Measurements from ENCODE around the gene ATP2B1.

Gene ATP2B1

DNA sequence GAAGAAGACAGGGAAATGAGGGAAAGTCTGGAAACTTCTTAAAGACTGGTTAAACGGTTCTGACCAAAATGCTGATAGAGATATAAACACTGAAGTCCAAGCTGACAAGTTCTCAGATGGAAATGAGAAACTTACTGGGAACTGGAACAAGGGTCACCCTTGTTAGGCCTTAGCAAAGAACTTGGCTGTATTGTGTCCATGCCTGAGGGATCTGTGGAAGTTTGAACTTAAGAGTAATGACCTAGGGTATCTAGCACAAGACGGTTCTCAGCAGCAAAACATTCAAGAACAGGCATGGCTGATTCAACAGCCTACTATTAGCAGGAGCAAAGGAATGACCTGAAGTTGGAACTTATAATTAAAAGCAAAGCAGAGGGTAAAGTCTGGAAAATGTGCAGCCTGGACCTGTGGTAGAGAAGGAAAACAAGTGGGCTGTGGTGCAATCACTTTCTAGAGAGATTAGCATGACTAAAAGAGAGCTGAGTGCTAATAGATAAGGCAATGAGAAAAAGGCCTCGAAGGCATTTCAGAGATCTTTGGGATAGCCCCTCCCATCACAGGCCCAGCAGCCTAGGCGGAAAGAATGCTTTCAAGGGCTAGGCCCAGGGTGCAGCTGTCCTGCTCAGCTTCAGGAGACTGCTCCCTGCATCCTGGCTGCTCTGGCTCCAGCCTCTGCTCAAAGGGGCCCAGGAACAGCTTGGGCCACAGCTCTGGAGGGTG lies 60.3 kb downstream of the ATP2B1 start:
- H3K4me1 ChIP-seq (ENCODE audit: control insufficient read depth in 2 of 2, insufficient read depth in 2 of 2, low read length in 2 of 2), result no peaks in the 10 kb centered on the region
- H3K9ac ChIP-seq (ENCODE audit: low read depth in 1 of 2, low read length in 2 of 2), result no peak overlapping the region
- H3K27ac ChIP-seq (ENCODE audit: low read depth in 2 of 2, low read length in 2 of 2), result no peak overlapping the region
- H3K27me3 ChIP-seq (ENCODE audit: control insufficient read depth in 2 of 2, insufficient read depth in 2 of 2, low read length in 2 of 2), result no peaks in the 10 kb centered on the region
- peaks cover 0 to 3% of the 10 kb centered on the region in 2 donors for H3K36me3 ChIP-seq (ENCODE audit: control insufficient read depth in 2 of 2, insufficient read depth in 2 of 2, low read length in 2 of 2)
- no peak overlapping the region for H3K4me3 ChIP-seq (ENCODE audit: low read length in 2 of 2)
- H3K9me3 ChIP-seq (ENCODE audit: control insufficient read depth in 2 of 2, low read length in 2 of 2), result no peaks in the 10 kb centered on the region

- H3K27me3 ChIP-seq (ENCODE audit: control insufficient read depth in 2 of 2, insufficient read depth in 2 of 2, low read length in 2 of 2), result no peaks in the 10 kb centered on the region
- no peak overlapping the region for H3K4me3 ChIP-seq (ENCODE audit: low read length in 2 of 2)
- no peaks in the 10 kb centered on the region for H3K4me1 ChIP-seq (ENCODE audit: control insufficient read depth in 2 of 2, insufficient read depth in 2 of 2, low read length in 2 of 2)
- H3K9ac ChIP-seq (ENCODE audit: low read depth in 1 of 2, low read length in 2 of 2), result no peak overlapping the region
- H3K36me3 ChIP-seq (ENCODE audit: control insufficient read depth in 2 of 2, insufficient read depth in 2 of 2, low read length in 2 of 2), result peaks cover 3 to 6% of the 10 kb centered on the region in 2 donors
- no peak overlapping the region for H3K27ac ChIP-seq (ENCODE audit: low read depth in 2 of 2, low read length in 2 of 2)
- H3K9me3 ChIP-seq (ENCODE audit: control insufficient read depth in 2 of 2, low read length in 2 of 2), result no peaks in the 10 kb centered on the region
Observed at GRCh38 chr12:89645434-89645833, 63.2 kb downstream of the ATP2B1 start.

- Histone ChIP-seq H3K9me3 (ENCODE audit: control insufficient read depth in 2 of 2, low read length in 2 of 2) (no peaks in the 10 kb centered on the region), H3K9ac (ENCODE audit: low read depth in 1 of 2, low read length in 2 of 2) (no peak overlapping the region), H3K27ac (ENCODE audit: low read depth in 2 of 2, low read length in 2 of 2) (no peak overlapping the region), H3K27me3 (ENCODE audit: control insufficient read depth in 2 of 2, insufficient read depth in 2 of 2, low read length in 2 of 2) (no peaks in the 10 kb centered on the region), H3K36me3 (ENCODE audit: control insufficient read depth in 2 of 2, insufficient read depth in 2 of 2, low read length in 2 of 2) (peaks cover 3 to 6% of the 10 kb centered on the region in 2 donors), H3K4me3 (ENCODE audit: low read length in 2 of 2) (no peak overlapping the region), H3K4me1 (ENCODE audit: control insufficient read depth in 2 of 2, insufficient read depth in 2 of 2, low read length in 2 of 2) (no peaks in the 10 kb centered on the region)
Observed at GRCh38 chr12:89642959-89643358, 65.7 kb downstream of the ATP2B1 start.

DNA sequence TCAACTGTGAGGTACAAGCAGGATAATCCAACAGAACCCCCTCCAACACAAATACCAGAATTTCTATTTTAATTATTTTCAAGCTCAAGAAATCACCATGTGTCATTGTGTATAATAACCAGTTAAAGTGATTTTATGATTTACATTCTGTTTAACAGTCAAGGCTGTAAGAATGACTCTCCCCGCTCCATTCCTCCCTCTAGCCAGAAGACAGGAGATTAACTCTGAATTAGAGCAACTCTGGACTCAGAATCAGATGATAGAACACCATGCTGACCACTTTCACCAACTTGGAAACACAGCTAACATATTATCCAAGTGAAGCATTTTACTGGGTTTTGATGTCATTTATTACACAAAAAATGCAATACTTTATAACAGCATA lies 71.9 kb downstream of the ATP2B1 start:
- no peaks in the 10 kb centered on the region for H3K9me3 ChIP-seq (ENCODE audit: control insufficient read depth in 2 of 2, low read length in 2 of 2)
- no peak overlapping the region for H3K27ac ChIP-seq (ENCODE audit: low read depth in 2 of 2, low read length in 2 of 2)
- H3K27me3 ChIP-seq (ENCODE audit: control insufficient read depth in 2 of 2, insufficient read depth in 2 of 2, low read length in 2 of 2), result no peaks in the 10 kb centered on the region
- no peaks in the 10 kb centered on the region for H3K4me1 ChIP-seq (ENCODE audit: control insufficient read depth in 2 of 2, insufficient read depth in 2 of 2, low read length in 2 of 2)
- peaks cover 3% of the 10 kb centered on the region in 2 donors for H3K36me3 ChIP-seq (ENCODE audit: control insufficient read depth in 2 of 2, insufficient read depth in 2 of 2, low read length in 2 of 2)
- H3K4me3 ChIP-seq (ENCODE audit: low read length in 2 of 2), result no peak overlapping the region
- no peak overlapping the region for H3K9ac ChIP-seq (ENCODE audit: low read depth in 1 of 2, low read length in 2 of 2)

DNA sequence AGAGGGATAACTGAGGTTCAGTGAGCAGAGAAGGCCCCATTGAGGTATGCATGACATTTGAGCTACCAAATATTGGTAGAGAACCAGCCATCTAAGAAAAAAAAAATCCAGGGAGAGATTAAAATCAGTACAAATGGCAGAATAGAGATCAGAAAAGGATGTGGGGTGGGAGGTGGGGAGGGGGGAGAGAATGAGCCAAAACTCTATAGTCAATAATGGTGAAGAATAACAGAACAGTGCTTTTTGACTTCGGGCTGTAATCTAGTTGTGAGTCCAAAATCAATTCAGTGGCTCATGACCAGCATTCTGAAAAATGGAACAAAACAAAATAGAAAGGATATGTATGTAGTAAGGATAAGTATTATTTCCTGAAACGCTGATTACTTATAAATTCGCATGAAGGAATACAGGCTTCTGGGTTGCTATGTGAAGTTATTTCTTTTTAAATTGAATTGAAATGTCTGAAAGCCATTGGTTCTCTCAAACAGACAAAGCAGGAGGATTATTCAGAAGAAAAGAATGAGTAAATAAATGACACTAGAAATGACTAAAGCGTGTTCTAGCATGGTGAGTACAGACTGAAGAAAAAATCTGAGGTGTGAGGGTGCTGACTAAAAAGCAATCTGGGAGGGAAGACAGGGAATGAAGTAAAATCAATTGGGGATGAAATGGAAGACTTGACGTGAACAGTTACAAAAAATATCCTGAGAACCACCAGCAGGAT lies 72.4 kb downstream of the ATP2B1 start:
- Histone ChIP-seq H3K9ac (ENCODE audit: low read depth in 1 of 2, low read length in 2 of 2) (no peak overlapping the region), H3K36me3 (ENCODE audit: control insufficient read depth in 2 of 2, insufficient read depth in 2 of 2, low read length in 2 of 2) (peaks cover 0 to 3% of the 10 kb centered on the region in 2 donors), H3K4me1 (ENCODE audit: control insufficient read depth in 2 of 2, insufficient read depth in 2 of 2, low read length in 2 of 2) (no peaks in the 10 kb centered on the region), H3K4me3 (ENCODE audit: low read length in 2 of 2) (no peak overlapping the region), H3K27ac (ENCODE audit: low read depth in 2 of 2, low read length in 2 of 2) (no peak overlapping the region), H3K9me3 (ENCODE audit: control insufficient read depth in 2 of 2, low read length in 2 of 2) (no peaks in the 10 kb centered on the region), H3K27me3 (ENCODE audit: control insufficient read depth in 2 of 2, insufficient read depth in 2 of 2, low read length in 2 of 2) (no peaks in the 10 kb centered on the region)

DNA sequence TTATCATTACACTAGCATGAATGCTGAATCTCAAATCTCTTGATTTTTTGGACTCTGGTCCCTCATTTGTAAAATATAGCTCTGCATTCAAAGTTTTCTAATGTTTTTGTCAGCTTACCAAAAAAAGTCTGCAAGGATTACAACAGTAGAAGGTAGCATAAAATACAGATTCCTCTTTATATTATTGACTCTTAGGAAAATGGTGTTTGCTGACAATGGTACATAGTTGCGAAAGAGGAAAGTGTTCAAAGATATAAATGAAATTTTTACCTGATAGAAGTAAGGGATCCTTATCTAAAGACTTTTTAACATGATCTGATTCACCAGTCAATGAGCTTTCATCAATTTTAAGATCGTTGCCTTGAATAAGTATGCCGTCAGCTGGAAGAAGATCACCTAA lies 74.1 kb downstream of the ATP2B1 start:
- no peaks in the 10 kb centered on the region for H3K9me3 ChIP-seq (ENCODE audit: control insufficient read depth in 2 of 2, low read length in 2 of 2)
- no peaks in the 10 kb centered on the region for H3K27me3 ChIP-seq (ENCODE audit: control insufficient read depth in 2 of 2, insufficient read depth in 2 of 2, low read length in 2 of 2)
- H3K9ac ChIP-seq (ENCODE audit: low read depth in 1 of 2, low read length in 2 of 2), result no peak overlapping the region
- H3K4me3 ChIP-seq (ENCODE audit: low read length in 2 of 2), result no peak overlapping the region
- peaks cover 4 to 9% of the 10 kb centered on the region in 2 donors for H3K36me3 ChIP-seq (ENCODE audit: control insufficient read depth in 2 of 2, insufficient read depth in 2 of 2, low read length in 2 of 2)
- no peaks in the 10 kb centered on the region for H3K4me1 ChIP-seq (ENCODE audit: control insufficient read depth in 2 of 2, insufficient read depth in 2 of 2, low read length in 2 of 2)
- H3K27ac ChIP-seq (ENCODE audit: low read depth in 2 of 2, low read length in 2 of 2), result no peak overlapping the region

DNA sequence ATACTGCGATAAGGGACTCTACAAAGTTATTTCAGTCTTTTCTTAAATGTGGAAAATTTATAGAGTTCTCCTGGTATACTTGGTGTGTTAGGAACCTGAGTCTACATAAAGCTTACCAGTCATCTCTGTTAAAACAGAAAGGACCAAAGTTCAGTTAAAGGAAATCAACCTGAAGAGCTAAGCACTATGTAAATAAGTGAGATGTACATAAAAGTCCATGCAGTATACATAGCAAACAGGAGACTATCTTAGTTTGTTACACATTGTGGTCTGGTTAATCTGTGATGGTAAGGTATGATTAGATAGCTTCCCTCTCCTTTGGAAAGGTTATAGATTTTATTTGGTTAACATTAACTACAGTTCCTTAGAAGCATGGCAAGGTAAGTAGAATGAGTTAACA lies 75.9 kb downstream of the ATP2B1 start:
- H3K9ac ChIP-seq (ENCODE audit: low read depth in 1 of 2, low read length in 2 of 2), result no peak overlapping the region
- no peak overlapping the region for H3K27ac ChIP-seq (ENCODE audit: low read depth in 2 of 2, low read length in 2 of 2)
- no peaks in the 10 kb centered on the region for H3K4me1 ChIP-seq (ENCODE audit: control insufficient read depth in 2 of 2, insufficient read depth in 2 of 2, low read length in 2 of 2)
- no peaks in the 10 kb centered on the region for H3K27me3 ChIP-seq (ENCODE audit: control insufficient read depth in 2 of 2, insufficient read depth in 2 of 2, low read length in 2 of 2)
- H3K9me3 ChIP-seq (ENCODE audit: control insufficient read depth in 2 of 2, low read length in 2 of 2), result no peaks in the 10 kb centered on the region
- no peak overlapping the region for H3K4me3 ChIP-seq (ENCODE audit: low read length in 2 of 2)
- peaks cover 12 to 16% of the 10 kb centered on the region in 2 donors for H3K36me3 ChIP-seq (ENCODE audit: control insufficient read depth in 2 of 2, insufficient read depth in 2 of 2, low read length in 2 of 2)

- no peaks in the 10 kb centered on the region for H3K4me1 ChIP-seq (ENCODE audit: control insufficient read depth in 2 of 2, insufficient read depth in 2 of 2, low read length in 2 of 2)
- no peaks in the 10 kb centered on the region for H3K9me3 ChIP-seq (ENCODE audit: control insufficient read depth in 2 of 2, low read length in 2 of 2)
- H3K27ac ChIP-seq (ENCODE audit: low read depth in 2 of 2, low read length in 2 of 2), result no peak overlapping the region
- peaks cover 9 to 12% of the 10 kb centered on the region in 2 donors for H3K36me3 ChIP-seq (ENCODE audit: control insufficient read depth in 2 of 2, insufficient read depth in 2 of 2, low read length in 2 of 2)
- no peak overlapping the region for H3K9ac ChIP-seq (ENCODE audit: low read depth in 1 of 2, low read length in 2 of 2)
- H3K4me3 ChIP-seq (ENCODE audit: low read length in 2 of 2), result no peak overlapping the region
- no peaks in the 10 kb centered on the region for H3K27me3 ChIP-seq (ENCODE audit: control insufficient read depth in 2 of 2, insufficient read depth in 2 of 2, low read length in 2 of 2)
Observed at GRCh38 chr12:89622115-89622514, 86.5 kb downstream of the ATP2B1 start.

DNA sequence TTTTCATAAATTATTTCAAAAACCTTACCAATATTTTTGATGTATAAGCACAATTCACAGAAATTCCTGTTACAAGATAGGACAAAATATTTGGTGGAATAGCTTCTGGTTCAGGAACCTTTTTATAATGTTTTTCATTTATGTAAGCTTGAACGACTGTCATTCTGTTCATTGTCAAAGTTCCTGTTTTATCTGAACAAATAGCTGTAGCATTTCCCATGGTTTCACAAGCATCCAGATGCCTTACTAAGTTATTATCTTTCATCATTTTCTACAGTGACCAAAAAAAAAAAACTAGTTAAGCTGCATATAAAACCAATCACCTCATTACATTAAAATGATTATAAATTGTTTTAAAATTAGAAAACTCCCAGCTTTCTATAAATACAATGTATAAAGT lies 87.1 kb downstream of the ATP2B1 start:
- H3K4me3 ChIP-seq (ENCODE audit: low read length in 2 of 2), result no peak overlapping the region
- H3K9ac ChIP-seq (ENCODE audit: low read depth in 1 of 2, low read length in 2 of 2), result no peak overlapping the region
- peaks cover 5 to 10% of the 10 kb centered on the region in 2 donors for H3K36me3 ChIP-seq (ENCODE audit: control insufficient read depth in 2 of 2, insufficient read depth in 2 of 2, low read length in 2 of 2)
- H3K27ac ChIP-seq (ENCODE audit: low read depth in 2 of 2, low read length in 2 of 2), result no peak overlapping the region
- no peaks in the 10 kb centered on the region for H3K27me3 ChIP-seq (ENCODE audit: control insufficient read depth in 2 of 2, insufficient read depth in 2 of 2, low read length in 2 of 2)
- H3K4me1 ChIP-seq (ENCODE audit: control insufficient read depth in 2 of 2, insufficient read depth in 2 of 2, low read length in 2 of 2), result no peaks in the 10 kb centered on the region
- no peaks in the 10 kb centered on the region for H3K9me3 ChIP-seq (ENCODE audit: control insufficient read depth in 2 of 2, low read length in 2 of 2)

DNA sequence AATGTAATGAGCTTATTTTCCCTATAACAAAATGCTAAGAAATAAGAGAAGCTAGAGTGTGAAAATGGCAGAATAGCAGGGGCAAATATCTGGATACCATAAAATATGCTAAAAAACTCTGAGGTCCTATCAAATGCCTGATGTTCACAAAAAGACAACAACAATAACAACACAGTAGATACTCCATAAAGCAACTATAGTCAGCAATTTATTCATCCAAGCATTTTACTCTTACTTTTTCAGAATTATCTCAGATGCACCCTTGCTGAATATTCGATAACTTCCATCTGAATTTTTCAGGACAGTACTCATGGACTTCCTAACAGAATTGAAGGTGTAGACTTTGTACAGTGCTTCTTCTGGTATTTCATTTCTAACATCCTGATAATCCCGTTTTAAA lies 88.9 kb downstream of the ATP2B1 start:
- H3K36me3 ChIP-seq (ENCODE audit: control insufficient read depth in 2 of 2, insufficient read depth in 2 of 2, low read length in 2 of 2), result peaks cover 4 to 8% of the 10 kb centered on the region in 2 donors
- no peaks in the 10 kb centered on the region for H3K9me3 ChIP-seq (ENCODE audit: control insufficient read depth in 2 of 2, low read length in 2 of 2)
- no peak overlapping the region for H3K4me3 ChIP-seq (ENCODE audit: low read length in 2 of 2)

More for the DNA sequence above, 88.9 kb downstream of the ATP2B1 start:
- Histone ChIP-seq H3K27me3 (ENCODE audit: control insufficient read depth in 2 of 2, insufficient read depth in 2 of 2, low read length in 2 of 2) (no peaks in the 10 kb centered on the region), H3K27ac (ENCODE audit: low read depth in 2 of 2, low read length in 2 of 2) (no peak overlapping the region), H3K9ac (ENCODE audit: low read depth in 1 of 2, low read length in 2 of 2) (no peak overlapping the region), H3K4me1 (ENCODE audit: control insufficient read depth in 2 of 2, insufficient read depth in 2 of 2, low read length in 2 of 2) (no peaks in the 10 kb centered on the region)
